Caco-2 (cell line): Measurements from ENCODE around the gene VANGL1. TPM values are rescaled to one million over a fixed set of nuclear protein-coding genes. Genes with fewer than 3 reads are reported as not detected.

Experiments
- BruUV-seq: library from RNA; stranded (reverse); fragments of 400-500 nt; replicated peaks from 2 replicates; lab custom pipeline; 2021; lab: Mats Ljungman, UMichigan
- CTCF ChIA-PET: fragments of 300-600 bp; sonication (Branson Sonifier 250); formaldehyde crosslinking; loops from one replicate; lab custom pipeline; 2022; ENCODE audit warnings: antibody characterized with exemption; lab: Charles Lee
- POLR2A ChIA-PET: fragments of 300-600 bp; sonication (Branson Sonifier 250); formaldehyde crosslinking; loops from one replicate; lab custom pipeline; 2022; ENCODE audit warnings: antibody characterized with exemption; lab: Charles Lee
- DNase-seq, 2 experiments: peaks; one replicate each; pipeline versions ENCODE4 v3.0.0 to v3.0.0-alpha.2; 2020 to 2022
- H3K27me3 ChIP-seq: replicated peaks from 2 replicates; pipeline ENCODE4 v1.6.0; 2011; ENCODE audit warnings: low read length; ENCODE audit not compliant: control insufficient read depth, insufficient read depth
- H3K36me3 ChIP-seq: 2 replicates; pipeline ENCODE4 v1.5.1; 2011; ENCODE audit warnings: low read length; ENCODE audit not compliant: control insufficient read depth, insufficient read depth
- H3K4me1 ChIP-seq: fragments of 250-450 bp; sonication (Bioruptor Pico); 2 replicates; pipeline ENCODE4 v1.5.1; 2020; ENCODE audit warnings: mild to moderate bottlenecking
- H3K4me3 ChIP-seq: 2 replicates; pipeline ENCODE4 v1.5.1; 2011; ENCODE audit warnings: low read depth, mild to moderate bottlenecking, control low read depth, low read length
- H3K9me3 ChIP-seq: fragments of 250-450 bp; sonication (Bioruptor Pico); 2 replicates; pipeline ENCODE4 v1.5.1; 2020; ENCODE audit warnings: mild to moderate bottlenecking, moderate library complexity
- H3K27ac Mint-ChIP-seq: one replicate; pipeline ENCODE4 v1.8.0; 2022; ENCODE audit warnings: mixed read lengths; ENCODE audit not compliant: unreplicated experiment
- H3K27me3 Mint-ChIP-seq: one replicate; pipeline ENCODE4 v1.8.0; 2022; ENCODE audit warnings: mixed read lengths; ENCODE audit not compliant: insufficient read depth, unreplicated experiment
- H3K36me3 Mint-ChIP-seq: one replicate; pipeline ENCODE4 v1.8.0; 2022; ENCODE audit warnings: mild to moderate bottlenecking, mixed read lengths; ENCODE audit not compliant: insufficient read depth, unreplicated experiment
- H3K4me1 Mint-ChIP-seq: one replicate; pipeline ENCODE4 v1.8.0; 2022; ENCODE audit warnings: low read depth, mixed read lengths; ENCODE audit not compliant: unreplicated experiment
- H3K4me3 Mint-ChIP-seq: one replicate; pipeline ENCODE4 v1.8.0; 2022; ENCODE audit warnings: mild to moderate bottlenecking, moderate library complexity, mixed read lengths; ENCODE audit not compliant: unreplicated experiment
- H3K9me3 Mint-ChIP-seq: one replicate; pipeline ENCODE4 v1.8.0; 2022; ENCODE audit warnings: mixed read lengths; ENCODE audit not compliant: unreplicated experiment
- intact Hi-C: fragments of 100-400 bp; cut with micrococcal nuclease; formaldehyde crosslinking; loops from one replicate; pipeline ENCODE4 v1.10.0; 2022; ENCODE audit not compliant: unreplicated experiment
- total RNA-seq: library from RNA; stranded (reverse); gene quantifications from 2 replicates; pipeline ENCODE4 v1.2.3, GENCODE V29; 2022
- TF ChIP-seq, protein P1 (sequence below), 2 experiments: fragments of 200-600 bp in 1 of 2; IDR thresholded peaks; 1 replicate in 1 of 2; 2 replicates in 1 of 2; pipeline versions ENCODE4 v1.5.1 to v1.8.0; 2011 to 2022; ENCODE audit warnings: antibody characterized with exemption in 1 of 2, control low read depth in 1 of 2, inconsistent platforms in 1 of 2, low read depth in 1 of 2, low read length in 1 of 2, mild to moderate bottlenecking in 1 of 2, moderate library complexity in 1 of 2; ENCODE audit not compliant: insufficient read depth in 1 of 2, severe bottlenecking in 1 of 2, unreplicated experiment in 1 of 2

VANGL1 gene
- total RNA-seq, 1 experiment from 2014 or later = 13.6 TPM

DNA sequence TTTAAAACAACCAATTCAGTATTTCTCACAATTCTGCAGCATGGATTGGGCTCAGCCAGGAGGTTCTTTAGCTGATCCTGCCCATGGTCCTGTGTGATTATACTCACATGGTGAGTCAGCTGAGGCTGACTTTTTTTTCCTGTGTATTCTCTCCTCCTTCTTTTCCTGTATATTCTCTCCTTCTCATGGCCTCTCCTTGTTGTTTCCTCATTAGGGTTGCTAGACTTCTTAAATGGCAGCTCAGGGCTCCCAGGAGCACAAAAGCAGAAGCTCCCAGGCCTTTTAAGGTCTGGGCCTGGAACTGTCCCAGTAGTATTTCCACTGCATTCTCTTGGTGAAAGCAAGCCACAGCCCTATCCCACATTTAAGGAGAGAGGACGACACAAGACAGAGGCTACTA, 26.8 kb downstream of the VANGL1 start:
- Histone ChIP-seq H3K4me1 (peaks cover 30% of the 10 kb centered on the region), H3K4me3 (no peak overlapping the region), H3K36me3 (peaks cover 3% of the 10 kb centered on the region), H3K27me3 (no peaks in the 10 kb centered on the region), H3K9me3 (no peaks in the 10 kb centered on the region)
- Mint-ChIP-seq H3K4me1 (peaks cover 8% of the 10 kb centered on the region), H3K27me3 (no peaks in the 10 kb centered on the region), H3K9me3 (peaks cover 9% of the 10 kb centered on the region), H3K36me3 (peaks cover 34% of the 10 kb centered on the region), H3K4me3 (no peak overlapping the region), H3K27ac (no peak overlapping the region)
- intact Hi-C loops = no loop called here
- DNase-seq = no peak
- BruUV-seq = no TSS peak
- ChIA-PET CTCF (no interaction called here), POLR2A (no interaction called here)
- TF ChIP-seq, protein P1, sequence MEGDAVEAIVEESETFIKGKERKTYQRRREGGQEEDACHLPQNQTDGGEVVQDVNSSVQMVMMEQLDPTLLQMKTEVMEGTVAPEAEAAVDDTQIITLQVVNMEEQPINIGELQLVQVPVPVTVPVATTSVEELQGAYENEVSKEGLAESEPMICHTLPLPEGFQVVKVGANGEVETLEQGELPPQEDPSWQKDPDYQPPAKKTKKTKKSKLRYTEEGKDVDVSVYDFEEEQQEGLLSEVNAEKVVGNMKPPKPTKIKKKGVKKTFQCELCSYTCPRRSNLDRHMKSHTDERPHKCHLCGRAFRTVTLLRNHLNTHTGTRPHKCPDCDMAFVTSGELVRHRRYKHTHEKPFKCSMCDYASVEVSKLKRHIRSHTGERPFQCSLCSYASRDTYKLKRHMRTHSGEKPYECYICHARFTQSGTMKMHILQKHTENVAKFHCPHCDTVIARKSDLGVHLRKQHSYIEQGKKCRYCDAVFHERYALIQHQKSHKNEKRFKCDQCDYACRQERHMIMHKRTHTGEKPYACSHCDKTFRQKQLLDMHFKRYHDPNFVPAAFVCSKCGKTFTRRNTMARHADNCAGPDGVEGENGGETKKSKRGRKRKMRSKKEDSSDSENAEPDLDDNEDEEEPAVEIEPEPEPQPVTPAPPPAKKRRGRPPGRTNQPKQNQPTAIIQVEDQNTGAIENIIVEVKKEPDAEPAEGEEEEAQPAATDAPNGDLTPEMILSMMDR (IDR thresholded peaks at IDR 0.05; ENCODE audit: insufficient read depth in 1 of 2, low read depth in 1 of 2, low read length in 1 of 2, severe bottlenecking in 1 of 2, unreplicated experiment in 1 of 2) = no peak

DNA sequence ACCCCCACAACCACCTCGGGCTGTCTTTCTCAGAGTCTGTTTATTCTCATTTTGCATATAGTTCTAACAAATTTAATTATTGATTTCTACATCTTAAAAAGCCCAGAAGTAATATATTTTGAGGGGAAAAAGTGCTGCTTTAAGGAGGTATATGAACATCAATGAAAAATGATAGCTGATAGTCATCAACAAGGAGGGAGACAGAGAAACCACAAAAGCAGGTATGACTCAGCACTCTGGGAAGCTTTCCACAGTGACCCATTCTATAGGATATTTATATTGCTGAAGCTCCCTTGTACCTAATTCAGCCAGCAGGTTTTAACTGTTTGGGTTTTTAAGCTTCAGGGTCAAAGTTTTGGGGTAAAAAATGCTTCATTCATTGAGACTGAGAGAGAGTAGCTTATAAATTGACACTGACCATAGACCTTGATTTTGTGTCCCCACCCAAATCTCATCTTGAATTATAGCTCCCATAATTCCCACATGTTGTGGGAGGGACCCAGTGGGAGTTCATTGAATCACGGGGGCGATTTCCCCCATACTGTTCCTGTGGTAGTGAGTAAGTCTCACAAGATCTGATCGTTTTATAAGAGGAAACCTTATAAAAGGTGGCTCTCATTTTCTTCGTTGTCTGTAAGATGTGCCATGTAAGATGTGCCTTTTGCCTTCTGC, 27.4 kb downstream of the VANGL1 start:
- no peaks in the 10 kb centered on the region for H3K27me3 ChIP-seq
- H3K36me3 ChIP-seq = peaks cover 3% of the 10 kb centered on the region
- Mint-ChIP-seq H3K27me3 (no peaks in the 10 kb centered on the region), H3K9me3 (peaks cover 9% of the 10 kb centered on the region), H3K27ac (no peak overlapping the region), H3K4me3 (no peak overlapping the region), H3K36me3 (peaks cover 37% of the 10 kb centered on the region), H3K4me1 (peaks cover 8% of the 10 kb centered on the region)
- no peaks in the 10 kb centered on the region for H3K9me3 ChIP-seq
- no peak overlapping the region for H3K4me3 ChIP-seq
- no peak for DNase-seq
- no TSS peak for BruUV-seq
- CTCF ChIA-PET = no interaction called here
- intact Hi-C loops = no loop called here
- TF ChIP-seq, protein P1 (IDR thresholded peaks at IDR 0.05; ENCODE audit: insufficient read depth in 1 of 2, low read depth in 1 of 2, low read length in 1 of 2, severe bottlenecking in 1 of 2, unreplicated experiment in 1 of 2) = no peak
- H3K4me1 ChIP-seq = peaks cover 30% of the 10 kb centered on the region
- POLR2A ChIA-PET = no interaction called here

- intact Hi-C loops = no loop called here
- no peaks in the 10 kb centered on the region for H3K9me3 ChIP-seq
- H3K27me3 ChIP-seq = no peaks in the 10 kb centered on the region
- no peaks in the 10 kb centered on the region for H3K27me3 Mint-ChIP-seq
- TF ChIP-seq, protein P1 (IDR thresholded peaks at IDR 0.05; ENCODE audit: insufficient read depth in 1 of 2, low read depth in 1 of 2, low read length in 1 of 2, severe bottlenecking in 1 of 2, unreplicated experiment in 1 of 2) = no peak
- DNase-seq = no peak
- peaks cover 39% of the 10 kb centered on the region for H3K36me3 Mint-ChIP-seq
- peaks cover 30% of the 10 kb centered on the region for H3K4me1 ChIP-seq
- ChIA-PET POLR2A (no interaction called here), CTCF (no interaction called here)
- no peak overlapping the region for H3K4me3 ChIP-seq
- H3K27ac Mint-ChIP-seq = no peak overlapping the region
- BruUV-seq = no TSS peak
- H3K4me3 Mint-ChIP-seq = no peak overlapping the region
- peaks cover 3% of the 10 kb centered on the region for H3K36me3 ChIP-seq
- peaks cover 9% of the 10 kb centered on the region for H3K9me3 Mint-ChIP-seq
- H3K4me1 Mint-ChIP-seq = peaks cover 8% of the 10 kb centered on the region
Measured at GRCh38 chr1:115669886-115670285, 28.1 kb downstream of the VANGL1 start.
